ENCODE results near the gene MX1.

Gene MX1

GRCh38 chr21:41500363-41500762, 74.3 kb downstream of the MX1 start:
- DNase-seq: no peak

DNA sequence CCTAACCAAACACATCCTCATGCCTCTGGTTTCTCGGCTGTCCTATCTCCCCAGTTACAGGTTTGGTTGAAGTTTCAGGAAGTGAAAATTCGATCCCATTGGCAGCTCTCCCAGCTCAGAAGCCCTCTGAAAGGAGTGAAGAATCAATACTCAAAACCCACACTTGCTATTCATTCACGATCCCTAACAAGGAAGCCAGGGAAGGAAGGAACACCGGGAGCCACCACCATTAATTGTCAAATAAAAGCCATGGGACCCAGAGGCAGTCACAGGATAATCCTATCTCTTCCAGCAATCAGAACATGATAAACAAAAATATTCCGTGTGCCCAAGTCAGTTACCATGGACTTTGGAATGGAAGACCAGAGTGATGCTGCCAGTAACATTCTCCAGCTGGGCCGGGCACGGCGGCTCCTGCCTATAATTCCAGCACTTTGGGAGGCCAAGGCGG, 74.9 kb downstream of the MX1 start:
- DNase-seq: no peak

DNA sequence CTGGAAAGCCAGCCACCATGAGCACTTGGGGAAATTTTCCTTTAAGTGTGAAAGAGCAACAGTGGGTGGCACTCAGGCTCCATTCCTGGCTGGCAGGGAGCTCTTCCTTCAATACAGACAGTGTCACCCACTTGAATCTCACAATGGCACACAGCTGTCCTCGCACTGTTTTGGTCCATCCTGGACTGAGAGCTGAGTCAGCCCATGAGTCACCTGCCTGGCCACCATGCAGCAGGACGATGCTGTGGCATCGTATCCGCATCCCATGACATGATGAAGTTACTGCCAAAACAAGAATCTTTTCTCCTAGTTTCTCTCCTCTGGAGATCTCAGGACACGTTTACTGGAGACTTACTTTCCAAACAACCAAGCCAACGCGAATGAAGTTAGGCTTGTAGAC, 75.9 kb downstream of the MX1 start:
- no peak for DNase-seq

DNA sequence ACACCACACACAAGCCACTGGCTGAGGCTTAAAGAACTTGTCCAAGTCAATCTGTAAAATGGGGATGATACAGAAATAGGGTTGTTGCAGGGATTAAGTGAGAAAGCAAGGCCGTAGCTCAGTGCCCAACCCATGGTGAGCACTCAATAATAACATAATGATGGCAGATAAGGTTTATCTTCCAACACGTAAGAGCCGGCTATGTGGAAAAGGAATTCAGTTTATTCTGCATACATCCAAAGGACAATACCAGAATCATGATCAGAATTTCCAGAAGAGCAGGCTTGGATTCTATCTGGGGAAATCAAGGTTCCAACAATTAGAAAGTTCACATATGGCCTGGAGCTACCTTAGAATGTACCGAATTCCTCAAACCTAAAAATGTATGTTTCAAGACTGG, 77.3 kb downstream of the MX1 start:
- no peak for DNase-seq

DNA sequence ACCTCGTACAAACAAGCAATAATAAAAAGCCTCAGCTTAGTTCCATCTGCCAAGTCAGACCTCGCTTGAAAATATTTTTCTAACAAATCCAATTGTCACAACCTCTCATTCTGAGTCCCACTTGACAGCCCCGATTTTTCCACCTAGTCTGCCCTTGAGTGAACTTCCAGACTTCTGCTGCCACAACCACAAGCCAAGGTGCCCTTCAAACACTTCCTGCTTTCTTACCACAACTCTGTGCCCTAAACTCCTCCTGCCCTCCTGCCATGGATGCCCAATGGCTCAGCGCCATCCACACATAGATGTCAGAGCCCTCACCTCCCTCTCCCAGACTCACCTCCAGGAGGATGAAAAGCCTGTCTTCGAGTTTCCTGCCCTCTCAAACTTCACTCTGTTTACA, 78.0 kb downstream of the MX1 start:
- DNase-seq: no peak

GRCh38 chr21:41506005-41506594, 80.1 kb downstream of the MX1 start:
- DNase-seq: no peak

- DNase-seq: no peak
Observed at GRCh38 chr21:41506611-41507520, 80.8 kb downstream of the MX1 start.

- no peak for DNase-seq
Observed at GRCh38 chr21:41507521-41508414, 81.7 kb downstream of the MX1 start, which contains the start of gene TMPRSS2. TMPRSS2 (minus strand) TSS chr21:41508158; CDS start chr21:41498133, 10,025 bp downstream.

GRCh38 chr21:41508415-41509144, 82.5 kb downstream of the MX1 start:
- no peak for DNase-seq

Data from fibroblast of skin of right quadriceps (primary cell).